ENCODE results near the gene SPOCD1.

SPOCD1 gene

GRCh38 chr1:31755850-31756492 is 59.9 kb downstream of the SPOCD1 start:
- no peak for DNase-seq (ENCODE audit: low read depth in 2 of 2)

GRCh38 chr1:31755197-31755611 is 60.6 kb downstream of the SPOCD1 start:
- no peak for DNase-seq (ENCODE audit: low read depth in 2 of 2)

GRCh38 chr1:31754397-31754796 is 61.4 kb downstream of the SPOCD1 start:
- DNase-seq (ENCODE audit: low read depth in 2 of 2), result no peak

GRCh38 chr1:31753707-31754349 is 62.0 kb downstream of the SPOCD1 start:
- no peak for DNase-seq (ENCODE audit: low read depth in 2 of 2)

GRCh38 chr1:31752952-31753475 is 62.8 kb downstream of the SPOCD1 start:
- no peak for DNase-seq (ENCODE audit: low read depth in 2 of 2)

GRCh38 chr1:31752258-31752657 is 63.6 kb downstream of the SPOCD1 start:
- no peak for DNase-seq (ENCODE audit: low read depth in 2 of 2)

- DNase-seq (ENCODE audit: low read depth in 2 of 2), result no peak
These were observed 64.0 kb downstream of the SPOCD1 start for GRCh38 chr1:31751822-31752241.

GRCh38 chr1:31750858-31751510 is 64.8 kb downstream of the SPOCD1 start:
- DNase-seq (ENCODE audit: low read depth in 2 of 2), result no peak

GRCh38 chr1:31749785-31750735 is 65.8 kb downstream of the SPOCD1 start:
- no peak for DNase-seq (ENCODE audit: low read depth in 2 of 2)

- no peak for DNase-seq (ENCODE audit: low read depth in 2 of 2)
These were observed 67.5 kb downstream of the SPOCD1 start for GRCh38 chr1:31748365-31748764.

- DNase-seq (ENCODE audit: low read depth in 2 of 2), result no peak
These were observed 68.5 kb downstream of the SPOCD1 start for GRCh38 chr1:31747304-31747703.

GRCh38 chr1:31746687-31747086 is 69.1 kb downstream of the SPOCD1 start:
- DNase-seq (ENCODE audit: low read depth in 2 of 2), result no peak

- no peak for DNase-seq (ENCODE audit: low read depth in 2 of 2)
These were observed 69.7 kb downstream of the SPOCD1 start for GRCh38 chr1:31745946-31746670.

- no peak for DNase-seq (ENCODE audit: low read depth in 2 of 2)
These were observed 70.5 kb downstream of the SPOCD1 start for GRCh38 chr1:31745096-31745945.

- DNase-seq (ENCODE audit: low read depth in 2 of 2), result no peak
These were observed 71.5 kb downstream of the SPOCD1 start for GRCh38 chr1:31744165-31744888.

- no peak for DNase-seq (ENCODE audit: low read depth in 2 of 2)
These were observed 73.2 kb downstream of the SPOCD1 start for GRCh38 chr1:31742462-31743212.

Data from activated CD8-positive, alpha-beta memory T cell treated with anti-CD3 and anti-CD28 coated beads for 4 hours (primary cell).